Ascending aorta (tissue), 2 donors: ENCODE data around the gene GRK5. TPM values are rescaled to one million over a fixed set of nuclear protein-coding genes. Genes with fewer than 3 reads are reported as not detected.

ENCODE experiments used
- DNase-seq, 2 donors: peaks; one replicate each; pipeline ENCODE4 v3.0.0-alpha.2; 2019; ENCODE audit warnings: low spot score in 2 of 2
- H3K27ac ChIP-seq, 2 donors: fragments of 200-600 bp; sonication (generic); one replicate each; pipeline ENCODE4 v1.5.1; 2016 to 2017; ENCODE audit warnings: mild to moderate bottlenecking in 1 of 2
- H3K27me3 ChIP-seq: fragments of 200-600 bp; sonication (generic); one replicate; pipeline ENCODE4 v1.5.1; 2017
- H3K36me3 ChIP-seq, 2 donors: fragments of 200-600 bp; sonication (generic); one replicate each; pipeline ENCODE4 v1.5.1; 2016
- H3K4me1 ChIP-seq, 2 donors: fragments of 200-600 bp; sonication (generic); one replicate each; pipeline ENCODE4 v1.5.1; 2016 to 2017; ENCODE audit warnings: mild to moderate bottlenecking in 1 of 2
- H3K4me3 ChIP-seq, 2 donors: fragments of 200-600 bp; sonication (generic); one replicate each; pipeline ENCODE4 v1.5.1; 2016 to 2017; ENCODE audit warnings: mild to moderate bottlenecking in 1 of 2
- H3K9me3 ChIP-seq, 2 donors: fragments of 200-600 bp; sonication (generic); one replicate each; pipeline ENCODE4 v1.5.1; 2016
- intact Hi-C: fragments of 100-400 bp; cut with DNase I; formaldehyde crosslinking; loops from one replicate; pipeline ENCODE4 v1.15.1; 2023
- total RNA-seq: library from RNA; depleted of rRNA; stranded (reverse); fragments of >200 nt; gene quantifications from one replicate; pipeline ENCODE4 v1.1.0, GENCODE V29; 2016
- TF ChIP-seq, protein P1 (sequence below), 3 experiments: fragments of 200-600 bp in 2 of 3; fragments of 450-650 bp in 1 of 3; sonication (generic) in 2 of 3; IDR thresholded peaks; one replicate each; pipeline ENCODE4 v1.5.1; 2016 to 2019; ENCODE audit warnings: antibody characterized with exemption in 3 of 3, mild to moderate bottlenecking in 1 of 3, moderate library complexity in 1 of 3

Gene GRK5
- total RNA-seq, 1 donor from 2014 or later, result 75.5 TPM

DNA sequence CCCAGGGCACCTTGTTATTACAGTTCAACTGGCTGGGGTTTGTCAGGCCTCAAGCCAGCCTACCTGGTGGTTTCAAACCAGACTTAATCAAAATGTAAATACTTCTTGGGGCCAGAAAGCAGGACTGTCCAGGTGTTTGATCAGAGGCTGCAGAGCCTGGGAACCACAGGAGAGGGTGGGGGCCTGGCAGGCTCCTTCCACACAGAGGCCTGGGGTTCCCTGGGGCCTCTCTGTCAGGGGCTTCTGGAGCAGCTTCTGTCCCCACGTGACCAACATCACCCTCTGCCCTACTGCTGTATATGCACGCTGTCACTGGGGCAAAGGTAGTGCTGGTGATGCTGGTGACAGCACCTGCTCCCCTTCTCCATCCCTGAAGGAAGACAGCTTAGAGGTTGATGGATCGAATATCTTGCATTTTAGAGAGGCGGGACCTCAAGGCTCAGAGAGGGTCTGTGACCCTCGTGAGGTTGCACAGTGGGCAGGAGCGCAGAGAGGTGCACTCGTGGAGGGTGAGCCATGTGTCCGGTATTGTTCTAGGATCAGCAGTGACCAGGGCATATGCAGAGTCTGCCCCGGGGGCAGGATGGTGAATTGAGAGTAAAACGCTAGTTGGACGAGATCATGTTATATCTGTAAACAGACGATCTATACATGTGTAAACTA, 95.4 kb downstream of the GRK5 start:
- Histone ChIP-seq H3K9me3 (no peaks in the 10 kb centered on the region), H3K4me3 (no peak overlapping the region), H3K36me3 (no peaks in the 10 kb centered on the region), H3K4me1 (peaks cover 15 to 64% of the 10 kb centered on the region in 2 donors), H3K27me3 (no peaks in the 10 kb centered on the region), H3K27ac (peak overlapping the region; percentile 73 to 89)
- no peak for DNase-seq
- TF ChIP-seq, protein P1, sequence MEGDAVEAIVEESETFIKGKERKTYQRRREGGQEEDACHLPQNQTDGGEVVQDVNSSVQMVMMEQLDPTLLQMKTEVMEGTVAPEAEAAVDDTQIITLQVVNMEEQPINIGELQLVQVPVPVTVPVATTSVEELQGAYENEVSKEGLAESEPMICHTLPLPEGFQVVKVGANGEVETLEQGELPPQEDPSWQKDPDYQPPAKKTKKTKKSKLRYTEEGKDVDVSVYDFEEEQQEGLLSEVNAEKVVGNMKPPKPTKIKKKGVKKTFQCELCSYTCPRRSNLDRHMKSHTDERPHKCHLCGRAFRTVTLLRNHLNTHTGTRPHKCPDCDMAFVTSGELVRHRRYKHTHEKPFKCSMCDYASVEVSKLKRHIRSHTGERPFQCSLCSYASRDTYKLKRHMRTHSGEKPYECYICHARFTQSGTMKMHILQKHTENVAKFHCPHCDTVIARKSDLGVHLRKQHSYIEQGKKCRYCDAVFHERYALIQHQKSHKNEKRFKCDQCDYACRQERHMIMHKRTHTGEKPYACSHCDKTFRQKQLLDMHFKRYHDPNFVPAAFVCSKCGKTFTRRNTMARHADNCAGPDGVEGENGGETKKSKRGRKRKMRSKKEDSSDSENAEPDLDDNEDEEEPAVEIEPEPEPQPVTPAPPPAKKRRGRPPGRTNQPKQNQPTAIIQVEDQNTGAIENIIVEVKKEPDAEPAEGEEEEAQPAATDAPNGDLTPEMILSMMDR (IDR thresholded peaks at IDR 0.05), result no peak
- intact Hi-C loops, result loop anchor here (2.0 to 5.0 kb wide), 2 partner anchors 20 to 145 kb away; no protein-coding TSS in a partner anchor

DNA sequence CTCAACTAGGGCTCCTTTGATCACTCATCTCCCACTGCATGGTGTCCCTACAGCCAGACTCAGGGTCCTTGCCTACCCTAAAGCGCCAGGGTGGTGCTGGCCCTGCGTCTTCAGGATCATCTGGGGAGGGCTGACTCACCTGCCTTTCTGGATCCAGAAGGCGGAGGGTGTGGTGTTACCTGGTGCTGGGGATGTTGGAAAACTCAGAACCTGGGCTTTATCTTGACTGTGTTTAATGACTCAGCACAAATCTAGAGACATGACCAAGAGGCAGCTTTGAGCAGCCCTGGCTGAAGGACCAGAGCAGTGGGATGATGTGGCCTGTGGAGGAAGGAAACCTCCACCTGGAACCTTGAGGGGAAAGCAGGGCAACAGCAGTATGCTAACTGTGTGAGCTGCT, 96.5 kb downstream of the GRK5 start:
- H3K9me3 ChIP-seq, result no peaks in the 10 kb centered on the region
- peaks cover 17 to 71% of the 10 kb centered on the region in 2 donors for H3K4me1 ChIP-seq
- intact Hi-C loops, result loop anchor here (2.0 to 5.0 kb wide), 2 partner anchors 21 to 143 kb away; no protein-coding TSS in a partner anchor
- H3K36me3 ChIP-seq, result no peaks in the 10 kb centered on the region
- H3K27ac ChIP-seq, result peak overlapping the region; percentile 73 to 89
- H3K4me3 ChIP-seq, result no peak overlapping the region
- DNase-seq, result no peak
- TF ChIP-seq, protein P1 (IDR thresholded peaks at IDR 0.05), result no peak
- no peaks in the 10 kb centered on the region for H3K27me3 ChIP-seq

DNA sequence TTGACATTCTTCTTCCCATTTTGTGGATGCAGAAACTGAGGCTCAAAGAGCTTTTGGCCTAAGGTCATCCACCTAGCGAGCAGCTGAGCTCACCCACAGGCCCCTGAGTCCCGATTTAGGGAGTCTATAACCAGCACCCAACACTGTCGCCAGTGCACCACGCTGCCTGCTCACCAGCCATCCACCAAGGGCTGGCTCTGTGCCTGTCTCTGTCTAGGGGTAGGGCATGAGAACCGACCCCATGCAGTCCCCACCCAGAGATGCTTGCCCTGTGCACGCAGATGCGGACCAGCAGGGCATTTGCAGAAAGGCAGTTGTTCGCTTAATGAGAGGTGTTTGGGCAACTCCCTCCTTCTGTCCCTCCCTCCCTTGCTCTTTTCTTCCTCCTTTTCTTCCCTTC, 97.2 kb downstream of the GRK5 start:
- intact Hi-C loops, result loop anchor here (5.0 kb wide), 1 partner anchor 143 kb away; no protein-coding TSS in a partner anchor
- TF ChIP-seq, protein P1 (IDR thresholded peaks at IDR 0.05), result no peak
- Histone ChIP-seq H3K4me1 (peaks cover 20 to 72% of the 10 kb centered on the region in 2 donors), H3K36me3 (no peaks in the 10 kb centered on the region), H3K27ac (peak overlapping the region; percentile 85 to 89), H3K4me3 (no peak overlapping the region), H3K27me3 (no peaks in the 10 kb centered on the region), H3K9me3 (no peaks in the 10 kb centered on the region)
- no peak for DNase-seq

DNA sequence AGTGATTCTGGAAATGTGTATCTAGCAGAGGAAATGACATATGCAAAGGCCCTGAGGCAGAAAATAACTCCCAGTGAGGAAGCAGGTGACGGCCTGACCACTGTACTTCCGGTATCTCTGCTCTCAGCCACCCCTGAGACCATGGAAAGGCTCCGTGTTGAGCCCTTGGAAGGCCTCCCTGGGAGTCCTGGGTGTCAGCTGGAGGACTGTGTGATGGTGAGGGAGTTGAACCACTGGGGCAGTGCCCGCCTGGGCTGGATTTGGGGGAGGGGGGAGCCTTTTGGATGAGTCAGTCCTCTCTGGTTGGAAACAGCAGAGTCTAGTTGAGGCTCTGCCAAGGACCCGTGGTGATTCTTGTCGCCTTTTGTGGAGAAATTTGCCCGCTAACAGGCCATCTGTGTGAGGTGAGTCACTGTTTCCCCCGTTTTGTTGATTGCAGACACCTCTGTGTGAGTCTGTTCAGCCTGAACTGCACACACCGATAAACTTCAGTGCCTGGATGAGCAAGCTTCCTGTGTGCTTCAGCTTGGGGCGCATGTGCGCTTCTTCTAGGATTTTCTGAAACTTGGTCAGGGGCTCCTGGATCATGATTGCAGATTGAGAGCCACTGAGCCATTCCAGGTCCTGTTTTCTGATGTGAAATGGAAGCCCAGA, 98.6 kb downstream of the GRK5 start:
- TF ChIP-seq, protein P1 (IDR thresholded peaks at IDR 0.05), result no peak
- Histone ChIP-seq H3K4me3 (peak overlapping the region in 1 of 2 donors; percentile 28), H3K4me1 (peaks cover 32 to 87% of the 10 kb centered on the region in 2 donors), H3K27ac (peak overlapping the region; percentile 85 to 95), H3K27me3 (no peaks in the 10 kb centered on the region), H3K36me3 (no peaks in the 10 kb centered on the region), H3K9me3 (no peaks in the 10 kb centered on the region)
- DNase-seq, result peak; percentile 92 to 97
- intact Hi-C loops, result loop anchor here (2.0 kb wide), 1 partner anchor 99 kb away; the partner anchor contains the start of gene GRK5

DNA sequence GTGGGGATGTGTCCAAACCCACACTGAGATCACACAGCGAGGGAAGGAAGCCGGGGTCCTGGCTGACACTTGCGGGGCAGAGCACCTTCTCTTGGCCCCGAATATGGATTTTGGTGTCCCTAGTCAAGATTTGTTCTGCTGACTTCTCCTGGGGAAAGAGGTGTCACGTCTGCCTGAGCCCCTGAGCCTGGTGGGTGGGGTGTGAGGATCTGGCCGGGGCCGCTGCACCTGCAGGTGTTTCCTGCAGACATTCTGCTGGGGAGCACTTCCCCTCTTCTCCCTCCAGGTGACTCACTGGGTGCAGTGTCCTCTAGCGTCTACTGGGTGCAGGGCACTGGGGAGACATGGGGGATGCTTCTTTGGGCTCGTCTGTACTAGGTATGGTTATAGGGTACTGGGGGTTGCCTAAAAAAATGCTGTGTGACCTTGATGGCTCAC, 99.2 kb downstream of the GRK5 start:
- Histone ChIP-seq H3K36me3 (no peaks in the 10 kb centered on the region), H3K9me3 (no peaks in the 10 kb centered on the region), H3K4me3 (peak overlapping the region in 1 of 2 donors; percentile 28), H3K27me3 (no peaks in the 10 kb centered on the region), H3K4me1 (peaks cover 32 to 83% of the 10 kb centered on the region in 2 donors), H3K27ac (peak overlapping the region; percentile 85 to 95)
- no peak for DNase-seq
- intact Hi-C loops, result loop anchor here (2.0 kb wide), 1 partner anchor 100 kb away; the partner anchor contains the start of gene GRK5
- TF ChIP-seq, protein P1 (IDR thresholded peaks at IDR 0.05), result peak; percentile 6 to 35 (median 20)
